SJSA1 (cell line): ENCODE data around the gene ARNT2. TPM values are rescaled to one million over a fixed set of nuclear protein-coding genes. Genes with fewer than 3 reads are reported as not detected.

Source experiments
- DNase-seq, 2 experiments: peaks; one replicate each; pipeline ENCODE4 v3.0.0-alpha.2; 2015 to 2020; ENCODE audit warnings: low spot score in 2 of 2, low read depth in 1 of 2
- H3K27ac ChIP-seq: fragments of 250-450 bp; sonication (Bioruptor Pico); 2 replicates; pipeline ENCODE4 v1.5.1; 2020; ENCODE audit warnings: mild to moderate bottlenecking, moderate library complexity
- H3K27me3 ChIP-seq: fragments of 250-450 bp; sonication (Bioruptor Pico); replicated peaks from 2 replicates; pipeline ENCODE4 v1.5.1; 2020; ENCODE audit warnings: mild to moderate bottlenecking, moderate library complexity
- H3K36me3 ChIP-seq: fragments of 250-450 bp; sonication (Bioruptor Pico); 2 replicates; pipeline ENCODE4 v1.5.1; 2020; ENCODE audit warnings: mild to moderate bottlenecking
- H3K4me1 ChIP-seq: fragments of 250-450 bp; sonication (Bioruptor Pico); replicated peaks from 2 replicates; pipeline ENCODE4 v1.6.1; 2021; ENCODE audit warnings: mild to moderate bottlenecking
- H3K4me3 ChIP-seq: fragments of 250-450 bp; sonication (Bioruptor Pico); 2 replicates; pipeline ENCODE4 v1.5.1; 2020; ENCODE audit warnings: mild to moderate bottlenecking
- H3K9me3 ChIP-seq: fragments of 250-450 bp; sonication (Bioruptor Pico); replicated peaks from 2 replicates; pipeline ENCODE4 v1.5.1; 2020; ENCODE audit warnings: mild to moderate bottlenecking
- total RNA-seq: library from RNA; depleted of rRNA; stranded (reverse); fragments of >200 nt; shearing (Covaris generic); gene quantifications from 2 replicates; pipeline ENCODE4 v1.2.3, GENCODE V29; 2014

The ARNT2 gene
- total RNA-seq, 1 experiment from 2014 or later: 7.1 TPM

- no peaks in the 10 kb centered on the region for H3K27me3 ChIP-seq
- peaks cover 23% of the 10 kb centered on the region for H3K4me1 ChIP-seq
- DNase-seq: no peak
- no peaks in the 10 kb centered on the region for H3K36me3 ChIP-seq
- H3K9me3 ChIP-seq: 0 out of 2 replicates have a peak, but pooled peaks cover 3% of the 10 kb centered on the region
- H3K4me3 ChIP-seq: no peak overlapping the region
- H3K27ac ChIP-seq: no peak overlapping the region
Measured at GRCh38 chr15:80614711-80615360, 210.7 kb downstream of the ARNT2 start.

GRCh38 chr15:80615361-80615736 lies 211.2 kb downstream of the ARNT2 start:
- Histone ChIP-seq H3K4me1 (peaks cover 23% of the 10 kb centered on the region), H3K36me3 (no peaks in the 10 kb centered on the region), H3K27me3 (no peaks in the 10 kb centered on the region), H3K9me3 (0 out of 2 replicates have a peak, but pooled peaks cover 3% of the 10 kb centered on the region), H3K27ac (peak overlapping the region; percentile 18; the same call in 1 of the 2 replicates), H3K4me3 (no peak overlapping the region)
- DNase-seq: no peak

- no peaks in the 10 kb centered on the region for H3K27me3 ChIP-seq
- peaks cover 23% of the 10 kb centered on the region for H3K4me1 ChIP-seq
- H3K27ac ChIP-seq: peak overlapping the region; percentile 18; the same call in 1 of the 2 replicates
- H3K9me3 ChIP-seq: 0 out of 2 replicates have a peak, but pooled peaks cover 4% of the 10 kb centered on the region
- peak; percentile 65 to 69 for DNase-seq
- no peaks in the 10 kb centered on the region for H3K36me3 ChIP-seq
- H3K4me3 ChIP-seq: no peak overlapping the region
Measured at GRCh38 chr15:80615783-80616391, 211.7 kb downstream of the ARNT2 start.

- Histone ChIP-seq H3K27me3 (no peaks in the 10 kb centered on the region), H3K27ac (no peak overlapping the region), H3K4me3 (no peak overlapping the region), H3K9me3 (0 out of 2 replicates have a peak, but pooled peaks cover 5% of the 10 kb centered on the region), H3K4me1 (peaks cover 23% of the 10 kb centered on the region), H3K36me3 (no peaks in the 10 kb centered on the region)
- DNase-seq: no peak
Measured at GRCh38 chr15:80618685-80619400, 214.7 kb downstream of the ARNT2 start.

- Histone ChIP-seq H3K27ac (no peak overlapping the region), H3K4me3 (no peak overlapping the region), H3K27me3 (no peaks in the 10 kb centered on the region), H3K36me3 (no peaks in the 10 kb centered on the region), H3K4me1 (peaks cover 23% of the 10 kb centered on the region), H3K9me3 (0 out of 2 replicates have a peak, but pooled peaks cover 5% of the 10 kb centered on the region)
- no peak for DNase-seq
Measured at GRCh38 chr15:80619680-80620079, 215.5 kb downstream of the ARNT2 start.

- no peak overlapping the region for H3K27ac ChIP-seq
- H3K36me3 ChIP-seq: no peaks in the 10 kb centered on the region
- no peaks in the 10 kb centered on the region for H3K27me3 ChIP-seq
- no peak overlapping the region for H3K4me3 ChIP-seq
- H3K9me3 ChIP-seq: 0 out of 2 replicates have a peak, but pooled peaks cover 5% of the 10 kb centered on the region
- H3K4me1 ChIP-seq: peaks cover 23% of the 10 kb centered on the region
- no peak for DNase-seq
Measured at GRCh38 chr15:80620141-80620540, 216.0 kb downstream of the ARNT2 start.

- DNase-seq: no peak
Measured at GRCh38 chr15:80620931-80621330, 216.7 kb downstream of the ARNT2 start.

GRCh38 chr15:80626643-80627120 lies 222.5 kb downstream of the ARNT2 start:
- H3K4me1 ChIP-seq: no peaks in the 10 kb centered on the region
- DNase-seq: no peak
- no peaks in the 10 kb centered on the region for H3K36me3 ChIP-seq
- no peaks in the 10 kb centered on the region for H3K9me3 ChIP-seq
- no peak overlapping the region for H3K27ac ChIP-seq
- no peaks in the 10 kb centered on the region for H3K27me3 ChIP-seq
- H3K4me3 ChIP-seq: no peak overlapping the region

More at GRCh38 chr15:80620931-80621330, 216.7 kb downstream of the ARNT2 start:
- no peak overlapping the region for H3K4me3 ChIP-seq
- H3K27ac ChIP-seq: no peak overlapping the region
- no peaks in the 10 kb centered on the region for H3K36me3 ChIP-seq
- no peaks in the 10 kb centered on the region for H3K27me3 ChIP-seq
- peaks cover 16% of the 10 kb centered on the region for H3K4me1 ChIP-seq
- H3K9me3 ChIP-seq: 0 out of 2 replicates have a peak, but pooled peaks cover 5% of the 10 kb centered on the region

- DNase-seq: no peak
Measured at GRCh38 chr15:80629355-80629754, 225.2 kb downstream of the ARNT2 start.

GRCh38 chr15:80630981-80631380 lies 226.8 kb downstream of the ARNT2 start:
- no peaks in the 10 kb centered on the region for H3K36me3 ChIP-seq
- H3K4me3 ChIP-seq: no peak overlapping the region
- no peaks in the 10 kb centered on the region for H3K27me3 ChIP-seq
- no peaks in the 10 kb centered on the region for H3K4me1 ChIP-seq
- no peak overlapping the region for H3K27ac ChIP-seq
- DNase-seq: no peak
- H3K9me3 ChIP-seq: no peaks in the 10 kb centered on the region

More at GRCh38 chr15:80629355-80629754, 225.2 kb downstream of the ARNT2 start:
- no peaks in the 10 kb centered on the region for H3K4me1 ChIP-seq
- H3K27me3 ChIP-seq: no peaks in the 10 kb centered on the region
- no peaks in the 10 kb centered on the region for H3K9me3 ChIP-seq
- H3K36me3 ChIP-seq: no peaks in the 10 kb centered on the region
- no peak overlapping the region for H3K4me3 ChIP-seq
- H3K27ac ChIP-seq: no peak overlapping the region

- H3K27me3 ChIP-seq: no peaks in the 10 kb centered on the region
- H3K9me3 ChIP-seq: no peaks in the 10 kb centered on the region
- no peak overlapping the region for H3K4me3 ChIP-seq
- H3K4me1 ChIP-seq: no peaks in the 10 kb centered on the region
- no peak overlapping the region for H3K27ac ChIP-seq
- DNase-seq: no peak
- H3K36me3 ChIP-seq: no peaks in the 10 kb centered on the region
Measured at GRCh38 chr15:80633221-80633620, 229.0 kb downstream of the ARNT2 start.

GRCh38 chr15:80635953-80636352 lies 231.8 kb downstream of the ARNT2 start:
- no peaks in the 10 kb centered on the region for H3K36me3 ChIP-seq
- H3K4me3 ChIP-seq: no peak overlapping the region
- H3K27ac ChIP-seq: no peak overlapping the region
- H3K4me1 ChIP-seq: no peaks in the 10 kb centered on the region
- no peaks in the 10 kb centered on the region for H3K27me3 ChIP-seq
- no peaks in the 10 kb centered on the region for H3K9me3 ChIP-seq
- DNase-seq: no peak

GRCh38 chr15:80636675-80637074 lies 232.5 kb downstream of the ARNT2 start:
- Histone ChIP-seq H3K4me1 (no peaks in the 10 kb centered on the region), H3K27ac (no peak overlapping the region), H3K36me3 (no peaks in the 10 kb centered on the region), H3K4me3 (no peak overlapping the region), H3K27me3 (no peaks in the 10 kb centered on the region), H3K9me3 (no peaks in the 10 kb centered on the region)
- DNase-seq: no peak

GRCh38 chr15:80637747-80638146 lies 233.6 kb downstream of the ARNT2 start:
- Histone ChIP-seq H3K4me3 (no peak overlapping the region), H3K27ac (no peak overlapping the region), H3K27me3 (no peaks in the 10 kb centered on the region), H3K4me1 (no peaks in the 10 kb centered on the region), H3K36me3 (no peaks in the 10 kb centered on the region), H3K9me3 (no peaks in the 10 kb centered on the region)
- no peak for DNase-seq
